ENCODE results near the gene PLEKHG4. TPM values are rescaled to one million over a fixed set of nuclear protein-coding genes. Genes with fewer than 3 reads are reported as not detected.

PLEKHG4 gene
- total and polyA plus RNA-seq, 9 donors, result 5.1 to 38.6 (median 27.6) TPM

GRCh38 chr16:67296420-67296819 lies 17.1 kb downstream of the PLEKHG4 start:
- no peak for TF ChIP-seq POLR2A (IDR thresholded peaks at IDR 0.05)
- TF ChIP-seq EP300 (IDR thresholded peaks at IDR 0.05), result no peak
- no peak for TF ChIP-seq CTCF (IDR thresholded peaks at IDR 0.05)
- Histone ChIP-seq H3K27ac (no peak overlapping the region), H3K4me1 (ENCODE audit: insufficient read depth) (no peaks in the 10 kb centered on the region), H3K4me3 (no peak overlapping the region), H3K9me3 (no peaks in the 10 kb centered on the region), H3K27me3 (no peaks in the 10 kb centered on the region), H3K36me3 (no peaks in the 10 kb centered on the region)
- intact Hi-C loops (cut with DNase I), result no loop called here
- no peak for DNase-seq
- WGBS, 3 donors, result 55 to 61% (median 58%) methylated on average over 3 of the region's 3 CpGs

DNA sequence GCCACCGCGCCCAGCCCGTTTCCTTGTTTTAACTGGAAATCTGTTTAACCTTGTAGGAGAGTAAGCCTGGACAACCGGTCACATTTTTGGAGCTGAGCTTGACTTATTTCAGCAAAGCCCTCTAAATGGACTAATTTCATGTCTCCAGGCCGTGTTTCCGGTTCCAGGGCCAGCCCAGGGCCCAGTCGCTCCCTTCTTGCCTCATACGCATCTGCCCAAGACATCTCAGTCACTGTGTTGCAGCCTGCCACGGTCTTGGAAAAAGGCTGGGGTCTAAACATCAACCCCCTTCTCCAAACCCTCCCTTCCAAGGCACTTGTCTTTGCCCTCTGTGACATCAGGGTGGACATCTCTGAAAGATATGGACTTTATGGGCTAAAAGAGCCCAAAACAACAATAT lies 18.9 kb downstream of the PLEKHG4 start:
- TF ChIP-seq POLR2A (IDR thresholded peaks at IDR 0.05) (no peak), EP300 (IDR thresholded peaks at IDR 0.05) (no peak), CTCF (IDR thresholded peaks at IDR 0.05) (no peak)
- DNase-seq, result no peak
- Histone ChIP-seq H3K9me3 (no peaks in the 10 kb centered on the region), H3K27ac (no peak overlapping the region), H3K4me3 (no peak overlapping the region), H3K4me1 (ENCODE audit: insufficient read depth) (no peaks in the 10 kb centered on the region), H3K27me3 (no peaks in the 10 kb centered on the region), H3K36me3 (no peaks in the 10 kb centered on the region)
- WGBS, 3 donors, result 95 to 98% (median 96%) methylated on average over 9 of the region's 9 CpGs
- intact Hi-C loops (cut with DNase I), result no loop called here

DNA sequence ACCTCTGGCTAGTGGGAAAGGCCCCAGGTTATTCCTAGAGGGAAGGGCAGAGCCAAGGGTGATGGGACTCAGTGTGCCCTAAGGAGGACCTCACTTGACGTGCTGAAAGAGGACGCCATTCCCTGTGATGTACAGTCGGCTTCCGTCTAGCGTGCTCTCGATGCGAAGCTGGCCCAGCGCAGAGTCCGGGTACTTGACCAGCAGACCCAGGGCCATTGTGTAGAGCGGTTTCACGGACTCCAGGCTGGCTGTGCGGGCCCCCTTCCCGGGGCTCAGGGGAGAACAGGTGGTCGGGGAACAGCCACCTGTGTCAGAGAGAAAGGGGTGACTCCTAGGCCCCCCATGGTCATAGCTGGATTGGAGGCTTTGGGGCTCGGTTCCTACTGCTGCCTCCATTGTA lies 19.9 kb downstream of the PLEKHG4 start:
- WGBS, 3 donors, result 93 to 96% (median 95%) methylated on average over 15 of the region's 15 CpGs

GRCh38 chr16:67301080-67301782 lies 21.9 kb downstream of the PLEKHG4 start:
- no peak overlapping the region for H3K4me3 ChIP-seq
- intact Hi-C loops (cut with DNase I), result no loop called here
- no peaks in the 10 kb centered on the region for H3K36me3 ChIP-seq
- no peaks in the 10 kb centered on the region for H3K27me3 ChIP-seq
- H3K27ac ChIP-seq, result peak overlapping the region; percentile 17 to 28
- H3K4me1 ChIP-seq (ENCODE audit: insufficient read depth), result no peaks in the 10 kb centered on the region
- no peaks in the 10 kb centered on the region for H3K9me3 ChIP-seq
- no peak for TF ChIP-seq EP300 (IDR thresholded peaks at IDR 0.05)
- no peak for TF ChIP-seq POLR2A (IDR thresholded peaks at IDR 0.05)
- TF ChIP-seq CTCF (IDR thresholded peaks at IDR 0.05), result no peak
- WGBS, 3 donors, result 36 to 57% (median 52%) methylated on average over 11 of the region's 11 CpGs
- DNase-seq, result peak; percentile 78 to 91 (median 79)

More for the DNA sequence above, 19.9 kb downstream of the PLEKHG4 start:
- intact Hi-C loops (cut with DNase I), result no loop called here
- no peaks in the 10 kb centered on the region for H3K9me3 ChIP-seq
- no peak overlapping the region for H3K4me3 ChIP-seq
- H3K27ac ChIP-seq, result no peak overlapping the region
- no peak for TF ChIP-seq EP300 (IDR thresholded peaks at IDR 0.05)
- TF ChIP-seq CTCF (IDR thresholded peaks at IDR 0.05), result no peak
- TF ChIP-seq POLR2A (IDR thresholded peaks at IDR 0.05), result no peak
- no peak for DNase-seq
- H3K36me3 ChIP-seq, result no peaks in the 10 kb centered on the region
- H3K27me3 ChIP-seq, result no peaks in the 10 kb centered on the region
- H3K4me1 ChIP-seq (ENCODE audit: insufficient read depth), result no peaks in the 10 kb centered on the region

Data from ovary (tissue), 9 donors.